T follicular helper cell (primary cell): Measurements from ENCODE around the gene SNRNP48.

Experiments
- DNase-seq: peaks from one replicate; pipeline ENCODE4 v3.0.0-alpha.2; 2020; ENCODE audit warnings: low read depth

Gene SNRNP48

DNA sequence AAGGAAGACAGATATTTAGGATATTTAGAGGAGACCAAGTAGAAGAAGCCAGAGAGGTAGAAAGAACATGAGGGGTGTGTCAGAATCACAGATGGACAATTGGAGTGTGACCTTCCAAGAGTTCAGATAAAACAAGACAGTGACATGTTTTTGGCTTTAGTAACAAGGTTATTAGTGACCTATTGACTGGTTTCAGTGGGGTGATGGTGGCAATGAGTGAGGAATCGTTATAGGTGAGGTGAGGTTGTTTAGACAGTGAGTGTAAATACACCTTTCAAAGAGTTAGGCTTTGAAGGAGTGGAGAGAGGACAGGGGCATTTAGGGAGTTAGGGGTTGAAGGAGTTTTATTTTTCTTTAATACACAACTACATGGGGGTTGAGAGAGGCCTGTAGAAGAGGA lies 3.2 kb downstream of the SNRNP48 start:
- no peak for DNase-seq

DNA sequence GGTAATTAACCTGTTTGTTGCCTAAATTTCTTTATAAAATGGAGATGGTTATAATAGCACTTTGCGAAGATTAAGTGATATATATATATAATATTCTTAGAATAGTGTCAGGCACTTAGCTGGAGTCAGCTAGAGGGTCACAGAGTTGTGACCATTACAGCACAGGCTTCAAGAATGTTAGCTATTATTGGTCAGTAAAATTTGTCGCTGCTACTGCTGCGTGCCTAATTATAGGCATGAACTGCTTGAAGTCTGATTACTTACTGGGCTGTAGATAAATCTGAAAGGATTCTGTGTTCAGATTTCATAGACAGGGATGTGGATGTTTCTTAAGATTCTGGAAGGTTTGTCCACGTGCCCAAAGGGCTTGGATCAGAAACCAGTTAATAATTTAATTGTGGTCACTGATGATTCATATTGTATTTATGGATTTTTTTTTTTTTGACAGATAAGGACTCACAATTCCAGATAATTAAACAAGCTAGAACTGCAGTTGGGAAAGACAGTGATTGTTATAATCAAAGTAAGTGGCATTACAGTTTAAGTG lies 4.7 kb downstream of the SNRNP48 start:
- no peak for DNase-seq

DNA sequence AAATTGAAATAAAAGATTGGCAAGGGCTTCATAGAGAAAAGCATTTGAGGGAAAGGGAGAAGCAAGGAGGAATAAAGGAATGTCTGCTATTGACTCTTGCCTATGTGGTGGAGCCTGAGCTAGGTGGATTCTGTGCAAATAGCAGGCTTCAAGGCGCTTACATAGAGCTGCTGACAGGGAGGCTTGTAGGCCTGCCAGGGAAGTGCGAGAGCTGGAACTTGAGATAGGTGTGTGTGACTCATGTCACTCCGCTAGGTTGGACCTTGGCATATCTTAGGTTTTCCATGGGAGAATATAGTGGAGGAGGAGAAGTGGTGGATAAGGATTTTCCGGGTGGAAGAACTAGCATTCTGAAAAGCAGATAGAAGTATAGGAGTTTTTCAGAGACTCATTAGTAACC lies 14.0 kb downstream of the SNRNP48 start:
- DNase-seq = no peak

DNA sequence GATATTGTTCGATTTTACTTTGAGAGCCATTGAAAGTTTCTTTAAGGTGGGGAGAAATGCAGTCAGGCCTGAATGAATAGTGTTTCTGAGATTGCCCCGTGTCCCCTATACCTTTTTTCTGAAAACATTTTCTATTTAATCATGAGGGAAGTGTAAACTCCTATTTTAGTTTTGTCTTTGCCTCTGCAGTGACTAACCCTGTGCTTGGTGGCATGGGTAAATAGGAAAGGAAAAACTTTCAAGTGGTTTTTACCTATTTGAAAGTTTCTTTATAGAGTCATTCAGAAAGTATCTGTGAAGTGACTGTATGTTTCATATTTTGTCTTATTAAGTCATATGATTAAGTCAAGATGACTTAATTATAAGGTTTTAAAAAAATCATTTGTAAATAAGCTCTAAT lies 14.5 kb downstream of the SNRNP48 start:
- DNase-seq = no peak

DNA sequence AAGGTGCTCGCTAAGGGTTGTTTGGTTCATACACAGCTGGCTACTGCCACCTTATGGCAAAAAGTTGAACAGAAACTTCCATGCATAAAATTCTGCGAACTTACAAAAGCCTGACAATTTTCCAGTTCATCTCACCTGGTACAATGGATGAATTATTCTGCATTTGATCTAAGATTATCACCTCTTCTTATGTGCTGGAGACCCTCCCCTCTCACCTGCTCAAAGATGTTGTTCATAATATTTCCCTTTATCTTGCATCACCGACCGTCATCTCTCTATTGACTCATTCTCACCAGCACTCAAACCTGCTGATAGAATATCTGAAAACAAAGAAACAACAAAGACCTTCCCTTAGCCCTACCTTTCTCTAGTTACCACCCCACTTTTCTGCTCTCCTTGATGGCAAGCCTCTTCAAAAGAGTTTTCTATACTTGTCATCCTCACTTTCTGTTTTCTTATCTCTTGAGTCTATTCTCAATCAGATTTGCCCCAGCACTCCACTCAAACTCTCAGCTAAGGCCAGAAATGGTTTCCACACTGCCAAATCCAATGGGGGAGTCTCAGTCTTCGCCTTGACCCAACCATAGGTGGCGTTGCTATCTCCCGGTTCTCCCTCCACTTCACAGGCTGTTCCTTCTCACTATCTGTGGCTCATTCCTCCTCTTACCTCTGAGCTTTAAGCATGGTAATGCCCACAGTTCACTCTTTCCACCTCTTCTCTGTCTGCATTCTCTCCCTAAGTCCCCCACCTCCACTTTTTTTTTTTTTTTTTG lies 25.8 kb downstream of the SNRNP48 start:
- peak; percentile 10 for DNase-seq

DNA sequence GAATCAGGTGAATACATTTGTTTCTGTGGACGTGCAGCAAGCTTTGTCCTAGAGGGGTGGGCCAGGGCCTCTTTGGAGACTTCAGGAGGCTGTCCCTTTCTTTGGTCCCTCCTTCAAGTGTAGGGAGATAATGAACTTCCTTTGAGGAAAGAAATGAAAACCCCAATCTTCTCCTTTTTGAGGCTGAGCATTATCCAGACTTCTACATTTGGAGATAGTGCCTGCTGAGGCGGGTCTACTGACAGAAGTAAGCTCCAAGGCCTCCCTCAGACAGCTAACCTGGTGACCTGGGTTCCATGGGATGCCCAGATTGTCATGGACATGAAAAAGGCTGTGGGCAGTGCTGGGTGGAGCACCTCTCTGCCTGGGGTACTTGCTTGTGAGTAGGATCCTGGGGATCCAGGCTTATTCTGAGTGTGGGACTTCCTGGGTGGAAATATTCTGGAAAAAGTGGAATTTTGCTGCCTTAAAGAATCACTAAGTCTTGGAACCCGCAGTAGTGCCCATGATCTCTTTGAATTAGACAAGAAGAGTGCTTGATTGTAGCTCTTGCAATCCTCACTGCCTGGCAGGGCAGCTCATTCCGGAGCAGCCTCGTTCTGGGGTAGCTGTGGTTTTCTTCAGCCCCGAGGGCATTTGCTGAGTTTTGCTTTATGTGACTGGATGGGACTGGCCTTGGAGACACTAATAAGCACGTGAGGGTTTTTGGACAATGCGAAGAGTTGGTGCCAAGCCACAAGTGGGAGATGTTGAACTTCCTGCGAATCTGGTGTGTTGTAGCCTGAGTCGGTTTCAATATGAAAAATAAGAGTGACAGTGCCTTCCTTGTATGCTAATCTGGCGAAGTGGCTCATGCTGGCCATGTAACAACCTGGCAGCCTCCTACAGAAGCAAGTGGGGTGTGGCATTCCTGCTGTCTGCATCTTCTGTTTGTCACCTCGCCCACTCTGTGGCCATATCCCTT lies 28.1 kb downstream of the SNRNP48 start:
- DNase-seq = no peak

DNA sequence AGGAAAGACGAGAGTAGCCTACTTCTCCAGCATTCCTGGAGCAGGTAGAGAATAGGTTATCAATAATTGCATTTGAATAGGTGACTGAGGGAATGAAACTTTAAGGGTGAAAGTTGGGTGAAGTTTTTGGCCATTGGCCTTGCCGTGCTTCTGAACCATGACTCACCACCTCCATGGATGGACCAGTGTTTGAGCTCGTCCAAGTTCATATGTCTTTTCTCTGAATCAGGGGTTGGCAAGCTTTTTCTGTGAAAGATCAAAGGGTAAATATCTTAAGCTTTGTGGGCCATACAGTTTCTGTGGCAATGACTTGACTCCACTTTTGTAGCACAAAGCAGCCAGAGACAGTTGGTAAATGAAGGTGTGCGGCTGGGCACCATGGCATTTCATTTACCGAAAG lies 31.8 kb downstream of the SNRNP48 start:
- DNase-seq = no peak

DNA sequence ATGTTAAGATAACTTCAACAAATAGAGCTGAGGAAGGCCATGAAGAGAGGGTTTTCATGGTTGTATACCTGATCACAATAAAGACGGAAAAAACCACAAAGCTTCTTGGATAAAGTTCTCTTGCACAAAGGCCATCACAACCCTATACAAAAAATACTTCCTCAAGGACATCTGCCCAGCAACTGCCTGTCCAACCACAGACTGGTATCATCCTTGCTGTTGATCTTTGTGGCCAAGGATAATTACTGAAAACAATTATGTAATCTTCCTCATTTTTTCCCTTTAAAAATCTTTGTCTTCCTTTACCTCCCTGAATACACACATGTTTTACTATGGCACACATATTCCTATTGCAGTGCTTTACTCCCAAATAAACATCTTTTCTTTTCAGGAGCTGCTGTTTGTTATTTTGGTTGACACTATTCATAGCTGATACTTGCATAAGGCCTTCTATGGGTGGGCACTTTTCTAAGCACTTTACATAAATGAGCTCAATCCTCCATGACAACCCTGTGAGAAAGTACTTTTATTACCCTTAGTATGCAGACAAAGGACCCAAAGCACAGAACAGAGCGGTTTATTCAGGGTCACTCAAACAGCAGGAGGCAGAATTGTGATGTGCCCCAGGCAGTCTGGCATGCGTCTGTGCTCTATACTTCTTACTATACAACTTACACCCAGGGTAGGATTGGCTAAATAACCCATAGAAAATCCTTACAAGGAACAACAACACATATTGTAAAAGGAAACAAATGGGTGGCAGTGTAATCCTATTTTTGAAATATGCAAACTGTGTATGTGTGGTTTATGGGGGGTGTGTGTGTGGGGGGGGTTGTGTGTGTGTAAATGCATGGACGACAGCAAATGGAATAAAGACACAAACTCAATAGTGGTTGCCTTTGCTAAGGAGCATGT lies 35.1 kb downstream of the SNRNP48 start:
- no peak for DNase-seq

DNA sequence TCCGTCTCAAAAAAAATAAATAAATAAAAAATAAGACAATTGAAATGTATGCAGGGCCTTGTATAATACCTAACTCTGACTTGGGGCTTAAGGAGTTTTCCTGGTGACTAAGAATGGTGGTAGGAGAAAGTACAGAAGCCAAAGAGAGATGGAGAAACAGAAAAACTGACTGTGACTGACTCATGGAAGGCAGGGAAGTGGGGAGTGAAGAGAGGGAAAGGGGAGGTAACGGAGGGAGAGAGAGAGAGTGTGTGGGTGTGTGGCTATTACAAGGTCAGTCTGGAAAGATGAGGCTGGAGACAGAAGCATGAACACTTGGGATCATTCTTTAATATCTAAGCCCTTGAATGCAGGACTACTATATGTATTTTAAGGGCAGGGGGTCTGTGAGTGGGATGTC lies 38.5 kb downstream of the SNRNP48 start:
- no peak for DNase-seq

DNA sequence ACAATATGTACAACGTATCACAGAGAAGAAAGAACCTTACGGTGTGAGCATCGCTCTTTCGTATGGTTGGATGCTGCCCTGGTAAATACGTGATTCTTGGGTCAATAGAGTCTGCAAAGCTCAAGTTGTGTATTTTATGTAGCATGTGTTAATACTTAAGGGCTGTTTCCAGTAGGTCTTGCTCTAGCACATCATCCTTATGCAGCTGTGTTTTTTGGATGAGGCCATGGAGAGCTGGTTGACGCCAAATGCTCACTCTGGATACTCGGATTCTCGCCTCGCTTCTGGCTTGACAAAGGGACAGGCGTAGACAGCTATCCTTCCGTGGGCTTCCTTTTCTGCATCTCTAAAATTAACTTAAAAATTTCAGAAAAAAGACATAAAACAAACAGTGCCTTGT lies 38.9 kb downstream of the SNRNP48 start:
- no peak for DNase-seq

DNA sequence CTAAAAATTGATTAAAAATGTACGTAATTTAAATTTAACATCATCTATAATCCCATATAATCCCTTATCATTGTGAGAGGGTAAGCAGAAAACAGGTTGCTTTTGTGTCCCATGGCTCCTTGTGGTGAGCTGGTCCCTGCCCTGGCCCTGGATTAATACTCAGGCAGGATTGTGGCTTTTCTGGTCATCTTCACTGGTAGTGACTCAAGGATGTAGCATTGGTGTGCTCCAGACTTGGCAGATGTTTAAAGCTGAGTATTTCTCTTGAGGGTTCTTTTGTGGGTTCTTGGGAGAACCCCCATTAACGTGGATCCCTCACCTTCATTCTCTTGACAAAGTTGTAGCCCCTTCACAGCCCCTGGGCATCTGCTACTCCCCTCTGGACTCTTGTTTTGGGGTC lies 39.3 kb downstream of the SNRNP48 start:
- DNase-seq = no peak

DNA sequence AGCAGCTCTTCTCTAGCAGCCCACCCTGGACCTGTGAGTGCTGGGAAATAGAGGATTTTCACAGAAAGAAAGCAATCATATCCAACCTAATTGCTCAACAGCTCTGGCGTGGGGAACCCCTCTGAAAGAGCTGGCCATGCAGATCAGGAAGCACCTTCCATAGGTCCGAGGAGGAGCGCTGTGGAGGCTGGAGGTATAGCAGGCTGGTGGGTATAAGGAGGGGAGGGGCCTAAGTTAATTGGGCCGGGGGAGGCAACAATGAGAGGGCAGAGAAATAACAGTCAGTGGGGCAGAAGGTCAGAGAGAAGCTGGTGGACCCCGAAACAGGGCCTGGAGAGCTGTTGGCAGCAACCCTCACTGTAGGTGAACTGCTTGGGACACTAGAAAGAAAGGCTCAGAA lies 40.8 kb downstream of the SNRNP48 start:
- DNase-seq = no peak

DNA sequence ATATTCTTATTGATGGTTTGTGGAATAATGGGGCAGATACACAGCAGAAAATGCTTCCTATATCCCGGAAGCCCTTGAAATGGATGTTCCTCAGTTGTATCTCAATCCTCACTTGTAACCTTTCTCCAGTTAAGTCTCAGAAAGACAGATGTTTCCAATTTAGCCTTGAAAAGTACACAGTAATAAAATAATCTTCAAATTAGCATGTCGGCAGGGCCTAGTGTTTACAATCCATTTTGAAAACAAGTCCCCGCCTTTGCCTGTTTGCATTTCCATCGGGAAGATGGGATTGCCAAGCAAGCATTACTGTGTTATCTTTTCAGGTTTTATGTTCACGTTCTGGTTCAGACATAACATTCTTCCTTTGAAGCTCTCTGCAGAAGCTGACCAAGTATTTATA lies 41.5 kb downstream of the SNRNP48 start:
- no peak for DNase-seq

DNA sequence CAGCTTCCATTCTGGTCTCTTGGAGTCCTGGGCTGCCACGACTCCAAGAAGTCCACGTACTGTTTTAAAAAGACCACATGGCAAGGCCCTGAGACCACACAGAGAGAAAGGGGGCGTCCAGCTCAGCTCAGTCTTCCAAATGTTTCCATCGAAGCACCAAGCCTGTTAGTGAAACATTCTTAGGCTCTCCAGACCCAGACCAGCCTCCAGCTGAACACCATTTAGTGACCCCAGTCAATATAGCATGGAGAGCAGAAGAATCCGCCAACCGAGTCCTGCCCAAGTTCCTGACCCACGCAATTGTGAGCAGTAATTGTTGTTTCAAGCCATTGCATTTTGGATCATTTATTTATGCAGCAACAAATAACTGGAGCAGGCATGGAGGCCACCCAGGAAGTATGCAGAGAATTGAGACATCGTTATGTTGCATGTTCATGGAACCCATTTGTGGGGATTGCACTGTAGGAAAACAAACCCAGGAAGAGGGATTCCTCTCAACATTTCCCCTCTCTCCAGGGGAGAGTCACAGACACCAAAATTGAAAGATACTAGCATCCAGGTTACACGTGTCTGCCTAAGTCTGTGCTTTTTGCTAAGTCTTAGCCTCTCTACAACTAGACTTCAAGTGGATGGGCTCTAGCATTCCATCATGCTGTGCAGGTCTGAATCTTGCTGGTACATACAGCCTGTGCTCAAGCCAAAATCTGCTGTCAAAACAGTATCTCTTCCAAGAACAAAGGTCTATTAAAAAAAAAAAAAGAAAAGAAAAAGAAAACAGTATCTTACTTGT lies 42.7 kb downstream of the SNRNP48 start:
- no peak for DNase-seq

DNA sequence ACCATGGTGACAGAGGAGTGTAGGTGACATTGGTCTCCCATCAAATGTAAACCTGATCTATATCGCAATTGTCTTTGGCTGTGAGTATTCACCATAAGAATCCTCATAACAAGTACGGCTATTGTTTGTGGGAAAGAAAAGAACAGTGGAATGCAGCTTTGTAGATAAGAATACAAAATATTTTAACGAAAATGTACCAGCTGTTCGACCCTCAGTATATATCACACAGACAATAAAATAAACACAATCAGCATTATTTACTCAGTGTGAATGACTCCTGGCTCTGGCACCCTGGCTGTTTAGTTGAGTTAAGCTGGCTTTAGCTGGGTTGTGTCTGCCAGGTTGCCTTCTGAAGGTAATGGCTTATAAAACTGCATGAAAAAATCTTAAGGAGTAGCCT lies 43.4 kb downstream of the SNRNP48 start:
- DNase-seq = no peak

DNA sequence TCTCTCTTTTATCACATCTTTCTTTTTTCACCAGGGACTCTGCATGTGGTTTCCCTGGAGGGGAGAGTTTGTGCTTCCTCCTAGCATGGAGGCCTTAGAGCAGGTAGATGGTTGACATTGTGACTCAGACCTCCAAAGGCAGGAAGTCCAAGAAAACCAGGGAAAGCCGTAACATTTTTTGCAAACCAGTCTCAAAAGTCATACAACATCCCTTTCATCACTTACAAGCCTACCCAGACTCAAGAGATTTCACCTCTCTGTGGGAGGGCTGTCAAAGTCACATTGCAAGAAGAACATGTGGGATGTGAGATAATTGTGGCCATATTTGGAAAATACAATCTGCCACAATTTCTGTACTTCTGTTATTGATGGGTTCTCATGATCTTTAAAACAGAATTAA lies 46.2 kb downstream of the SNRNP48 start:
- no peak for DNase-seq

DNA sequence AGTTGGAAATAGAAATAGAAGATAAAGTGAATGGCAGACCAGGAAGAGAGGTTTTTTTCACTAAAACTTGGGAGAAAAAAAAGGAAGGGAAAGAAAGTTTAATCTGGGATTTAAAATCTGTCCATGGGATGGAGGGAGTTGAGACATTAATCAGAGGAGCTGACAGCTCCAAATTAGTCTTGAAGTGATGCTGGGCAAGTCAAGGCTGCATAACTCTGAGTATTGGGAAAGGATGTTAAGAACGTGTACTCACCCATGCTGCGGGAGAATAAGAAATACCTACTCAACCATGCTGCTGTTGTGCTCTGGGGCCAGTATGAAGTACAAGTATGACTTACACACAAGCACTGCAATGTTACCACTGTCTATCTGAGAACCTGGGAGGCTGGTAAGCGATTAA lies 47.5 kb downstream of the SNRNP48 start:
- no peak for DNase-seq

DNA sequence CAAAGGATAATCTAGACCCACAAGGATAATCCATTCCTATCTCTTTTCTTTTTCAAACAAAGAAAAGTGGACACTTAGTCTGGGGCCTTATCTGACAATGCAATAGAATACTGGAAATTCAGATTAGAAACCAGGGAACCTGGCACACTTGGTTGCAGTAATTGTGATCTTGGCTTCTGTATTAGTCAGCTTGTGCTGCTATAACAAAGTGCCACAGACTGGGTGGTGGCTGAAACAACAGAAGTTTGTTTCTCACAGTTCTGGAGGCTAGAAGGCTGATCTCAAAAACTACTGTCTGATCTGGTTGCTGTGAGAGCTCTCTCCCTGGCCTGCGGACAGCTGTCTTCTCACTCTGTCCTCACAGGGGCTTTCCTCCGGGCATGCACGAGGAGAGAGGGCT lies 49.4 kb downstream of the SNRNP48 start:
- no peak for DNase-seq

DNA sequence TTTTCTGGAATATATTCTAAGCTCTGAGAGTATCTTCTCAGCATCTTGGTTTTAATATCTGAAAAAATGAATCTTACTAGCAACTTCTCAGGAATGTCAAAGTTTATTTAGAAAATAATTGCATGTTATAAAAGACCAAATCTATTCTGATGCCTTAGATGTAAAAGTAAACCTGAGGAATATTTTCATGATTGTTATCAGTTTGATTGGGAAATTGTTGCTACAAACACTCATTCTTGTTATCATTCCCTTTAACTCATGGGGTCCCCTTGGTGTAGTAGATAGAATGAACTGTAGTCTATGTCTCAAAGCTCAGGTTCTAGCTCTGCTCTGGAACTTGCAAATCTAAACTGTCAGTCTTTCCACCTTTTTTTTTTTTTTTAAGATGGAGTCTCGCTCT lies 50.0 kb downstream of the SNRNP48 start:
- no peak for DNase-seq

DNA sequence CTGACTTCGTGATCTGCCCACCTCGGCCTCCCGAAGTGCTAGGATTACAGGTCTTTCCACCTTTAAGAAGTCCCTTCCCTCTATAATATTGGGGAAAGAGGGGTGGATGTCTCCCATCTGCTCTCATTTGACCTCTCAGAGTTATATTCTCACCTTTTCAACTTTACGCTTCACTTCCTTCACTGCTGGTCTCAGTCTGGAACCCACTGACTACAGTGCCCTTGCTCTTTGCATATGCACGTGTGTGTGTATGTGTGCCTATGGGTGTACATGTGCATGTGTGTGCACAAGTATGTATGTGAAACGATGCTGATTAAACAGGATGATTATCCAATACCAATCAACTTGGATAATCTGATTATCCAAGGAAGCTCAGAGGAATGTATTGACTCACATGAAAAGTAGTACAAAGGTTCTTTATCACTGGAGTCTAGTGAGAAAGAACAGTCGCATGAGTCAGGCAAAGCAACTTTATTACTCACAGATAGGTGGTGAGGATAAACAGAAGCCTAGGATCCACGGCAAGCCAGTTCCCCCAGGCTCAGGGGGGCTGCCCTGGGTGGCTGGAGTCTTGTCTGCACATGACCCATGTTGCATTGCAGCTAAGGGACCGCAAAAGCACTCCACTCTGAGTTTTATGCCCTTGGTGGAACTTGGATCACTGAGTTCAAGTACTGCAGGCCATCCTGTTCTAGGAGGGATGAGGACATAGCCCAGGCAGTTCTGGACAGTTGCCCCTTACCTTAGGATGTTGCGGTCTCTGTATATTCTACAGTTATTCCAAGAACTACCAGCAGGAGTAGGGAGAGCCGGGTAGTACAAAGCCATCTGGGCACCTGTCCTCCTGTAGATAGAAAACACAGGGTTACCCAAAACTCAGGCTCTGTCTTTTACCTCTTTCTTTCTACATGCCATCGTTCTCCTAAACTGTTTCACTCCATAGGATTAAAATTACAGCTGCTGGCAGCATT lies 50.9 kb downstream of the SNRNP48 start:
- DNase-seq = no peak
